Measurements from ENCODE around the gene XRCC6. TPM values are rescaled to one million over a fixed set of nuclear protein-coding genes. Genes with fewer than 3 reads are reported as not detected.

Gene XRCC6
- total and polyA plus RNA-seq, 9 of the 15 experiments (the other 6 are each of a cell fraction or from before 2014, with no cell fraction given) = 151 to 440 (median 318) TPM

- TF ChIP-seq HBP1 (CRISPR knock-in tag; IDR thresholded peaks at IDR 0.05) = no peak
- TF ChIP-seq MEF2D (tag; conservative IDR thresholded peaks at IDR 0.05; ENCODE audit: low read depth) = no peak
- no peak for TF ChIP-seq KLF16 (IDR thresholded peaks at IDR 0.05)
- TF ChIP-seq FOXP1 (CRISPR knock-in tag; IDR thresholded peaks at IDR 0.05) = no peak
- no peak for TF ChIP-seq STAT5A (IDR thresholded peaks at IDR 0.05; ENCODE audit: borderline replicate concordance, low read length)
- no peak for TF ChIP-seq DACH1 (IDR thresholded peaks at IDR 0.05; ENCODE audit: partially characterized antibody)
- peak in 1 of 2 experiments; percentile 60; a peak in 1 of 4 replicates for TF ChIP-seq UBTF (IDR thresholded peaks at IDR 0.05; ENCODE audit: borderline replicate concordance in 1 of 2, low read depth in 2 of 2, low read length in 2 of 2)
- no peak for TF ChIP-seq HMG20A (CRISPR knock-in tag; conservative IDR thresholded peaks at IDR 0.05)
- no peak for TF ChIP-seq ZNF77 (CRISPR knock-in tag; IDR thresholded peaks at IDR 0.05)
- no peak for TF ChIP-seq ZNF12 (CRISPR knock-in tag; IDR thresholded peaks at IDR 0.05)
- no peak for TF ChIP-seq ZNF274 (IDR thresholded peaks at IDR 0.05; ENCODE audit: borderline replicate concordance, low read depth, low read length)
- no peak for TF ChIP-seq EWSR1 (IDR thresholded peaks at IDR 0.05; ENCODE audit: borderline replicate concordance, low read depth, partially characterized antibody)
- no peak for TF ChIP-seq ZNF175 (CRISPR knock-in tag; IDR thresholded peaks at IDR 0.05; ENCODE audit: low read depth)
- 0 out of 2 replicates have a peak, but pooled peaks have one; percentile 13 for TF ChIP-seq TAF7 (tag; IDR thresholded peaks at IDR 0.05)
- TF ChIP-seq DNMT1 (IDR thresholded peaks at IDR 0.05) = no peak
- no peak for TF ChIP-seq ZNF592 (IDR thresholded peaks at IDR 0.05)
- TF ChIP-seq E2F5 (CRISPR knock-in tag; IDR thresholded peaks at IDR 0.05) = no peak
- 0 out of 2 replicates have a peak, but pooled peaks have one; percentile 42 for TF ChIP-seq LCOR (CRISPR knock-in tag; IDR thresholded peaks at IDR 0.05)
- 0 out of 2 replicates have a peak, but pooled peaks have one; percentile 28 for TF ChIP-seq E2F3 (CRISPR knock-in tag; IDR thresholded peaks at IDR 0.05)
- peak; percentile 85 for TF ChIP-seq EP400 (IDR thresholded peaks at IDR 0.05)
These were observed 67.5 kb downstream of the XRCC6 start, which contains the start of gene SNU13 (continued) for GRCh38 chr22:41688365-41689211.

Measured in K562 (cell line).